SK-N-SH (cell line): ENCODE data around the gene NKX2-2. TPM values are rescaled to one million over a fixed set of nuclear protein-coding genes. Genes with fewer than 3 reads are reported as not detected.

Source experiments
- CTCF ChIA-PET: fragments of 300-600, 350-600 bp; formaldehyde crosslinking; extraction: SDS; loops from one replicate; lab custom pipeline; 2021; lab: Yijun Ruan, JAX
- POLR2A ChIA-PET: fragments of 350-600 bp; sonication (Branson Sonifier 250); formaldehyde crosslinking; extraction: SDS; loops from one replicate; lab custom pipeline; 2020; ENCODE audit warnings: antibody characterized with exemption, inconsistent platforms; lab: Yijun Ruan, JAX
- DNase-seq: peaks from one replicate; pipeline ENCODE4 v3.0.0; 2012
- H2AFZ ChIP-seq: fragments of 200-600 bp; sonication (generic); 2 replicates; pipeline ENCODE4 v1.8.1; 2016; ENCODE audit warnings: antibody characterized with exemption, mild to moderate bottlenecking, low read depth
- H3F3A ChIP-seq: fragments of 200-600 bp; sonication (generic); replicated peaks from 2 replicates; pipeline ENCODE3; 2016; ENCODE audit warnings: antibody characterized with exemption, mild to moderate bottlenecking; ENCODE audit not compliant: insufficient read depth
- H3K27ac ChIP-seq, 2 experiments: fragments of 200-500 bp in 1 of 2; fragments of 200-600 bp in 1 of 2; sonication (Bioruptor generic) in 1 of 2; sonication (generic), shearing (Covaris generic) in 1 of 2; 2 replicates each; pipeline versions ENCODE4 v1.5.1 to v1.6.1; 2014 to 2016; ENCODE audit warnings: low read depth in 2 of 2, inconsistent platforms in 1 of 2, low read length in 1 of 2, mild to moderate bottlenecking in 1 of 2, mixed read lengths in 1 of 2
- H3K27me3 ChIP-seq: fragments of 200-600 bp; sonication (generic), shearing (Covaris generic); 2 replicates; pipeline ENCODE4 v1.6.1; 2016; ENCODE audit warnings: mixed run types; ENCODE audit not compliant: insufficient read depth
- H3K36me3 ChIP-seq, 2 experiments: fragments of 200-500 bp in 1 of 2; fragments of 200-600 bp in 1 of 2; sonication (Bioruptor generic) in 1 of 2; sonication (generic) in 1 of 2; replicated peaks in 1 of 2; 2 replicates each; pipeline versions ENCODE3 to v1.5.1; 2014 to 2016; ENCODE audit warnings: low read length in 1 of 2, mild to moderate bottlenecking in 1 of 2; ENCODE audit not compliant: insufficient read depth in 2 of 2, control insufficient read depth in 1 of 2
- H3K4me1 ChIP-seq, 2 experiments: fragments of 200-500 bp in 1 of 2; fragments of 200-600 bp in 1 of 2; sonication (Bioruptor generic) in 1 of 2; sonication (generic), shearing (Covaris generic) in 1 of 2; 2 replicates each; pipeline versions ENCODE4 v1.5.1 to v1.6.1; 2014 to 2016; ENCODE audit warnings: low read depth in 1 of 2, low read length in 1 of 2, mixed run types in 1 of 2; ENCODE audit not compliant: insufficient read depth in 2 of 2, control insufficient read depth in 1 of 2
- H3K4me2 ChIP-seq: fragments of 200-600 bp; sonication (generic), shearing (Covaris generic); 2 replicates; pipeline ENCODE4 v1.6.1; 2017; ENCODE audit warnings: mixed run types
- H3K4me3 ChIP-seq, 2 experiments: fragments of 200-500 bp in 1 of 2; fragments of 200-600 bp in 1 of 2; sonication (Bioruptor generic) in 1 of 2; sonication (generic), shearing (Covaris generic) in 1 of 2; 2 replicates each; pipeline versions ENCODE4 v1.5.1 to v1.8.1; 2014 to 2016; ENCODE audit warnings: low read depth in 2 of 2, inconsistent platforms in 1 of 2, low read length in 1 of 2, mild to moderate bottlenecking in 1 of 2, mixed read lengths in 1 of 2, moderate library complexity in 1 of 2
- H3K79me2 ChIP-seq: fragments of 200-600 bp; sonication (generic); 2 replicates; pipeline ENCODE4 v1.8.1; 2017; ENCODE audit warnings: mild to moderate bottlenecking; ENCODE audit not compliant: insufficient read depth
- H3K9ac ChIP-seq: fragments of 200-600 bp; sonication (generic); 2 replicates; pipeline ENCODE4 v1.6.1; 2017; ENCODE audit warnings: mixed run types
- H3K9me2 ChIP-seq: fragments of 200-600 bp; sonication (generic); 2 replicates; pipeline ENCODE4 v1.6.1; 2017; ENCODE audit warnings: mixed run types
- H3K9me3 ChIP-seq: fragments of 200-600 bp; sonication (generic); 2 replicates; pipeline ENCODE4 v1.6.1; 2017; ENCODE audit warnings: mixed run types, mild to moderate bottlenecking, moderate library complexity
- H4K20me1 ChIP-seq: fragments of 200-600 bp; sonication (generic); 2 replicates; pipeline ENCODE4 v1.6.1; 2017; ENCODE audit warnings: mild to moderate bottlenecking, mixed run types; ENCODE audit not compliant: insufficient read depth
- EP300 ChIP-seq, 2 experiments: IDR thresholded peaks; 2 replicates each; pipeline versions ENCODE4 v1.4.0 to v1.6.1; 2012; ENCODE audit warnings: borderline replicate concordance in 1 of 2, low read depth in 1 of 2, low read length in 1 of 2
- FOSL2 ChIP-seq: IDR thresholded peaks from 2 replicates; pipeline ENCODE4 v1.4.0; 2012; ENCODE audit warnings: low read depth, mild to moderate bottlenecking, moderate library complexity, borderline replicate concordance
- FOXJ3 ChIP-seq: sonication (generic); formaldehyde crosslinking; IDR thresholded peaks from 2 replicates; pipeline ENCODE4 v1.5.1; 2020; ENCODE audit warnings: mild to moderate bottlenecking, missing genetic modification reagents
- JUND ChIP-seq: IDR thresholded peaks from 2 replicates; pipeline ENCODE4 v1.4.0; 2012
- MAX ChIP-seq: IDR thresholded peaks from 2 replicates; pipeline ENCODE4 v1.4.0; 2012; ENCODE audit warnings: low read depth
- MEF2A ChIP-seq: IDR thresholded peaks from 2 replicates; pipeline ENCODE4 v1.4.0; 2012; ENCODE audit warnings: low read depth, borderline replicate concordance
- MXI1 ChIP-seq: IDR thresholded peaks from 2 replicates; pipeline ENCODE4 v1.6.1; 2012; ENCODE audit warnings: mild to moderate bottlenecking, low read depth, low read length, improper control_type of control experiment
- RCOR1 ChIP-seq: fragments of 150-350 bp; IDR thresholded peaks from 2 replicates; pipeline ENCODE4 v1.6.1; 2017; ENCODE audit warnings: antibody characterized with exemption, low read length
- REST ChIP-seq: IDR thresholded peaks from 2 replicates; pipeline ENCODE4 v1.6.1; 2012; ENCODE audit warnings: mild to moderate bottlenecking, low read depth, low read length, moderate library complexity
- RFX5 ChIP-seq: IDR thresholded peaks from 2 replicates; pipeline ENCODE4 v1.6.1; 2012; ENCODE audit warnings: mild to moderate bottlenecking, improper control_type of control experiment, low read length
- SIN3A ChIP-seq: IDR thresholded peaks from 2 replicates; pipeline ENCODE4 v1.6.1; 2012; ENCODE audit warnings: low read depth, mild to moderate bottlenecking, low read length, moderate library complexity, borderline replicate concordance
- USF1 ChIP-seq: IDR thresholded peaks from 2 replicates; pipeline ENCODE4 v1.4.0; 2012; ENCODE audit warnings: low read depth, borderline replicate concordance
- YY1 ChIP-seq: IDR thresholded peaks from 2 replicates; pipeline ENCODE4 v1.4.0; 2012; ENCODE audit warnings: low read depth, mild to moderate bottlenecking
- WGBS: methylation state at CpG from one replicate; pipeline ENCODE4 v1.1.6; 2017; ENCODE audit warnings: low lambda C conversion rate; 5-methylcytosine and 5-hydroxymethylcytosine counted together
- polyA plus RNA-seq, 3 experiments: library from polyadenylated mRNA; depleted of rRNA; stranded (reverse); fragments of >200 nt; gene quantifications; 2 replicates each; pipeline ENCODE4 v1.2.3, GENCODE V29; 2012

NKX2-2 gene
- polyA plus RNA-seq, 1 of the 3 experiments (the other 2 are of a cell fraction): not detected

- no peak overlapping the region for H3K9ac ChIP-seq
- H3F3A ChIP-seq: no peaks in the 10 kb centered on the region
- H3K36me3 ChIP-seq: no peaks in the 10 kb centered on the region
- no peak overlapping the region for H3K4me2 ChIP-seq
- ChIA-PET POLR2A (no interaction called here), CTCF (interaction anchor here (7.1 to 15.0 kb wide), 2 partner anchors 262 to 639 kb away, joined by 48 to 336 read pairs; no protein-coding TSS in a partner anchor)
- no peaks in the 10 kb centered on the region for H3K79me2 ChIP-seq
- no peak for DNase-seq
- H3K4me1 ChIP-seq: no peaks in the 10 kb centered on the region
- WGBS: 4% methylated on average over 3 of the region's 4 CpGs
- H3K27me3 ChIP-seq: peaks cover 59% of the 10 kb centered on the region
- H4K20me1 ChIP-seq: no peaks in the 10 kb centered on the region
- no peaks in the 10 kb centered on the region for H3K9me3 ChIP-seq
- TF ChIP-seq MAX (no peak), MEF2A (no peak), SIN3A (no peak), YY1 (no peak), USF1 (no peak), JUND (no peak), RCOR1 (no peak)
- H3K27ac ChIP-seq: no peak overlapping the region
- no peak overlapping the region for H3K4me3 ChIP-seq
- H2AFZ ChIP-seq: no peak overlapping the region
- no peaks in the 10 kb centered on the region for H3K9me2 ChIP-seq
Observed at GRCh38 chr20:21498635-21499034, 15.2 kb downstream of the NKX2-2 start.

GRCh38 chr20:21498195-21498594 is 15.7 kb downstream of the NKX2-2 start:
- no peaks in the 10 kb centered on the region for H3K9me3 ChIP-seq
- H3K4me3 ChIP-seq: no peak overlapping the region
- H3K9me2 ChIP-seq: no peaks in the 10 kb centered on the region
- H4K20me1 ChIP-seq: no peaks in the 10 kb centered on the region
- DNase-seq: no peak
- H3F3A ChIP-seq: no peaks in the 10 kb centered on the region
- ChIA-PET POLR2A (no interaction called here), CTCF (interaction anchor here (7.1 to 15.0 kb wide), 2 partner anchors 262 to 638 kb away, joined by 48 to 336 read pairs; no protein-coding TSS in a partner anchor)
- H3K4me1 ChIP-seq: no peaks in the 10 kb centered on the region
- H3K36me3 ChIP-seq: no peaks in the 10 kb centered on the region
- H3K4me2 ChIP-seq: no peak overlapping the region
- H3K9ac ChIP-seq: no peak overlapping the region
- 12% methylated on average over 6 of the region's 6 CpGs for WGBS
- H3K27me3 ChIP-seq: peaks cover 61% of the 10 kb centered on the region
- no peaks in the 10 kb centered on the region for H3K79me2 ChIP-seq
- H2AFZ ChIP-seq: no peak overlapping the region
- TF ChIP-seq RCOR1 (no peak), FOSL2 (no peak), EP300 (IDR thresholded peaks at IDR 0.05; ENCODE audit: borderline replicate concordance in 1 of 2, low read depth in 1 of 2, low read length in 1 of 2) (no peak), REST (no peak), RFX5 (no peak), MXI1 (no peak), FOXJ3 (no peak)
- H3K27ac ChIP-seq: no peak overlapping the region
